M059J (cell line): Measurements from ENCODE around the gene LRRFIP2. TPM values are rescaled to one million over a fixed set of nuclear protein-coding genes. Genes with fewer than 3 reads are reported as not detected.
"Not testable (repeated sequence)": the region's sequence is repeated elsewhere in the genome, so short reads cannot be mapped to it uniquely, and the experiment has no call there.

Experiments used
- DNase-seq: peaks from one replicate; pipeline ENCODE4 v3.0.0-alpha.2; 2012; ENCODE audit warnings: low read depth
- total RNA-seq: library from RNA; depleted of rRNA; stranded (reverse); fragments of >200 nt; shearing (Covaris generic); gene quantifications from 2 replicates; pipeline ENCODE4 v1.2.3, GENCODE V29; 2014

The LRRFIP2 gene
- total RNA-seq, 1 experiment from 2014 or later: 31.9 TPM

- DNase-seq: no peak
Observed at GRCh38 chr3:37067577-37067976, 106.8 kb downstream of the LRRFIP2 start.

GRCh38 chr3:37064747-37065146 lies 109.6 kb downstream of the LRRFIP2 start:
- DNase-seq: no peak

GRCh38 chr3:37058117-37058516 lies 116.3 kb downstream of the LRRFIP2 start:
- DNase-seq: no peak

- DNase-seq: no peak
Observed at GRCh38 chr3:37056826-37057225, 117.6 kb downstream of the LRRFIP2 start.

GRCh38 chr3:37055077-37055476 lies 119.3 kb downstream of the LRRFIP2 start:
- not testable (repeated sequence) for DNase-seq

- DNase-seq: peak; percentile 85
Observed at GRCh38 chr3:37054370-37054769, 120.0 kb downstream of the LRRFIP2 start.

- peak; percentile 24 for DNase-seq
Observed at GRCh38 chr3:37053753-37054152, 120.6 kb downstream of the LRRFIP2 start.

GRCh38 chr3:37053337-37053736 lies 121.0 kb downstream of the LRRFIP2 start:
- no peak for DNase-seq

GRCh38 chr3:37052860-37053259 lies 121.5 kb downstream of the LRRFIP2 start:
- peak; percentile 67 for DNase-seq

- no peak for DNase-seq
Observed at GRCh38 chr3:37050282-37050681, 124.1 kb downstream of the LRRFIP2 start.

- DNase-seq: not testable (repeated sequence)
Observed at GRCh38 chr3:37042712-37043111, 131.7 kb downstream of the LRRFIP2 start.

GRCh38 chr3:37041546-37042195 lies 132.7 kb downstream of the LRRFIP2 start:
- DNase-seq: no peak

GRCh38 chr3:37040231-37040630 lies 134.2 kb downstream of the LRRFIP2 start:
- peak; percentile 8 for DNase-seq

- no peak for DNase-seq
Observed at GRCh38 chr3:37039161-37039846, 135.1 kb downstream of the LRRFIP2 start.

- DNase-seq: no peak
Observed at GRCh38 chr3:37037352-37037751, 137.0 kb downstream of the LRRFIP2 start.

- DNase-seq: no peak
Observed at GRCh38 chr3:37032961-37033360, 141.4 kb downstream of the LRRFIP2 start.

- DNase-seq: no peak
Observed at GRCh38 chr3:37031096-37031682, 143.2 kb downstream of the LRRFIP2 start.

- DNase-seq: no peak
Observed at GRCh38 chr3:37030588-37030987, 143.8 kb downstream of the LRRFIP2 start.

- DNase-seq: peak; percentile 8
Observed at GRCh38 chr3:37029516-37030163, 144.7 kb downstream of the LRRFIP2 start.

- DNase-seq: no peak
Observed at GRCh38 chr3:37029111-37029510, 145.3 kb downstream of the LRRFIP2 start.

- no peak for DNase-seq
Observed at GRCh38 chr3:37028329-37028728, 146.1 kb downstream of the LRRFIP2 start.

- DNase-seq: no peak
Observed at GRCh38 chr3:37026851-37027250, 147.5 kb downstream of the LRRFIP2 start.
